Activated T-cell treated with anti-CD3 and anti-CD28 coated beads for 24 hours (primary cell): ENCODE results near the gene CUBN.

Experiments used
- DNase-seq: peaks from one replicate; pipeline ENCODE4 v3.0.0-alpha.2; 2020; ENCODE audit warnings: low read depth

Gene CUBN

DNA sequence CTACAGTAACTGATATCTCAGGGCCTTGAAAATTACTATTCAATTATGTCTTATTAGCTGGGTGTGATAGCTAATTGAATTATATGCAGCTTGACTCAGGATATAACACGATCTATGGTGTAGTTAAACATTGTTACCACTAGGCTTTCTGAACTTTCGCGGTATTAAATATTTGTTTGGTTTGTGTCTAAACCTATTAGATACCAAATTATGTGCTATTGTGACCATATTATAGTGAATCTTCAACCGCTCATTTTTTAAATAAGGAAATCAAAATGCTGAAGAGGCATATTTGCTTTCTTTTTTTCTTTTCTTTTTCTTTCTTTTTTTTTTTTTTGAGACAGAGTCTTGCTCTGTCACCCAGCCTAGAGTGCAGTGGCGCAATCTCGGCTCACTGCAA is 213.1 kb downstream of the CUBN start:
- no peak for DNase-seq

DNA sequence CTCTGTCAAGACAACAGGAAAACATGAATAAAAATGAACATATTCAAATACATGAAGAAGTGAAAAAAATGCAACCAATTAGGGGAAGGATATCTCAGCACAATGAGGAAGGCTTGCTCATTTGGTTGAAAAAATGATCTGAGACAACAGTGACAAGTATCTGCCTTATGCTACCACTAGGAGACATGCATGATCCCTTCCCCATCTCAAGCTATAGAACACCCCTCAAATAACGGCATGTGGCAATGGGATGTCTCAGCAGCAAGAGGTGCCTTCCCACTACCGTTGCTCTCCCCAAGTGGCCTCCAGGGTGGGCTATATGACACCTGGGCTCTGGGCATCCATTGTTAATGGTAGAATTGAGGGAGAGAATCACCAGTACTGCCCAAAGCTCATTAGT is 214.3 kb downstream of the CUBN start:
- DNase-seq = no peak

DNA sequence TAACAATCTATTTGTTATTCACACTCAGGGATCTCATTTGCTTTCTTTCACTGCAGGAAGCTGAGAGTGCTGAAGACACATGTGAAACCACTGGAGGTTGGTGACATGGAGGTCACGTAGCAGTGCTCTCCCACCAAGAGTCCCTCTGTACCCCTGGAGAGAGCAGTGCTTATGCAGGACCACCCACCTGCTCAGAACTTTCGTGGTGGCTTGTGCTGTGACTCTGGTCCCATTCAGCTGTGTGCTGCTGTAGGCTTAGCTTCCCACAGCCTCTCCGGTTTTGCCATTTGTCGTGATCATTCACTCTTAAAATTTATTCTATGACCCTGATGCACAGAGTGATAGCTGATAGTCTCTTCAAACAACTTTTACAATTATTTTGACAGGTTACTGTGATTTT is 216.3 kb downstream of the CUBN start:
- no peak for DNase-seq

GRCh38 chr10:16910793-16911164 is 218.8 kb downstream of the CUBN start:
- DNase-seq = no peak

DNA sequence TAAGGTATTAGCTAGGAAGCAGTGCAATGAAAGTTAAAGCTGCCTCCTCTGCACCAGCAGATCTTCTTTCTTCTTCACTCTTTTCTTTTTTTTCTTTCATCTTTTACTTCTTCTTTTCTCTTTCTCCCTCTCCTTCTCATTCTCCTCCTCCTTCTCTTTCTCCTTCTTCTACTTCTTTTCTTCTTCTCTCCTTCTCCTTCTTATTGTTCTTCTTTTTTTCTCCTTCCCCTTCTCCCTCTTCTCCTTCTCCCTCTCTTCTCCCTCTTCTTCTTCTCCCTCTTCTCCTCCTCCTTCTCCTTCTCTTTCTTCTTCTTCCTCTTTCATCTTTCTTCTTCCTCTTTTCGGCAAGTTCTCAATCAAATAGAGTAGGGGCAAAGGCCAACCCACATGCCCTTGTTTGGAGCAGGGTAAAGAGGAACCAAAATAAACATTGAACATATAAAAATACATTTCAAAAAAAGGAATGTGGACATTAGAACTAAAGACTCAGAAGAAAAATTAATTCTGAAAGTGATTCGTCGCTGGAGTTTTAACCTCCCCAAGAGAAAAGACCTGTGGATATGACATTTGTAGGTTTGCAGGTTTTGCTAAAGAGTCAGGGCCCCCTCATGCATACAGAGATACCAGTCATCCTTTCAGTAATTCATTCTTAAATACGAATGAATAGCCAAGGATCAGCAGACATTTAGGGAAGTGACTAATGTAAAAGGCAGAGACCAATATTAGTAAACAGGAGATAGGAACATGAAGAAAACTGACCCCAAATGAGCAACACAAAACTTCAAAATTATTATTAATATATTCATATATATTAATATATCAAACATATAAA is 219.4 kb downstream of the CUBN start:
- DNase-seq = no peak

DNA sequence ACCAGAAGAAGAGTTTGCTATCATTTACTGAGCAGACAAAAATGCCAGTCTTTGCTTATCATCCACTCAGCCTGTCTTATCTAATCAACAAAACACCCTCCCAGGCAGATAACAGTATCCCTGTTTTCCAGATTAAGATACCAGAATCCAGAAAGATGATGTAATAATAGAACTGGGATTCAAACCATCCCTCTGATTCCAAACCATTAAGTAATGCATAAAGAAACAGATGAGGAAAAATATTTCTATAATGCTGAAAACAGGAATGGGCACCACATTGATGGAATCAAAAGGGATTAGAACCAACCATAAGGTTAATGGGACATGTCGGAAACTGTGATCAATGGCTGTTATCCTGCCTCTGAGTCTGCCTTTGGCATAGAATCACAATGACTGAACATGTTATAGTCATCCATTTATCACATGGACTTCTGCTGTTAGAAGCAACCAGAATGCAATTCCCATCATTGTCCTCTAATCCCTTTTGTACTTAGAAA is 220.3 kb downstream of the CUBN start:
- DNase-seq = no peak

- no peak for DNase-seq
Measured at GRCh38 chr10:16907687-16908086, 221.9 kb downstream of the CUBN start.

DNA sequence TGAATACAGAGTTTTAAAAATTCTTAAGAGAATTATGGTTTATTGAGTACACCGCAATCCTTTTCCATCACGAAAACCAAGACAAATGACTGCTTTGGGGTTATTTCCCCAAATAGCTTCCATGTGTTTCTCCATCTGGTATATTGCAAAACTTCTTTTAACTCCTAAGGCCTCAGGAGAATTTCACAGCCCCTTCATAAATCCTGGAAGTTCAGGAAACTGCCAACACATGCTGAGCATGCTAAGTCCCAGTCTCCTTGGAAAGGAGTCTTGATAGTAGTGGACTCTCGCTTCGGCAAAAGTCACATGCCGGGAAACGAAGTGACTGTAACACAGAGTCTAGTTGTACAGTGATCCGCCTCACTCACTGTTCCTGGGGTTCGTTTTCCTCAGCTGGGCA is 224.3 kb downstream of the CUBN start:
- no peak for DNase-seq

- no peak for DNase-seq
Measured at GRCh38 chr10:16904639-16905061, 225.0 kb downstream of the CUBN start.

DNA sequence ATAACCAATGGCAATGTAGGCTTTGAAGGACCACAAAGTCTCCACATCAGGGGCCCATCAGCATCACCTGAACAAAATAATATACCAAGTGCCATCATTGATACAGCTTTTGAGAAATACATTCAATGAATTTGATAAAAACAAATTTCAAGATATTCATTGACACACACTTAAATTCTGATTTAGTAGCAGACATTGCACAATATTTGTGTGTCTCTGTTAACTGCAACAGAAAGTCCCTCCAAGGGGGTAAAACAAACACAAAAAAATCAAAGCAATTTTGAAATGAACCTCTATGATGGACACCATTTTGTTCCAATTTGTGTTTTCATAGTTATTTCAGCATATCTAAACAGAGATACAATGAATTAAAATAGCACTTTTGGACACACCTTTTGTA is 225.6 kb downstream of the CUBN start:
- no peak for DNase-seq

DNA sequence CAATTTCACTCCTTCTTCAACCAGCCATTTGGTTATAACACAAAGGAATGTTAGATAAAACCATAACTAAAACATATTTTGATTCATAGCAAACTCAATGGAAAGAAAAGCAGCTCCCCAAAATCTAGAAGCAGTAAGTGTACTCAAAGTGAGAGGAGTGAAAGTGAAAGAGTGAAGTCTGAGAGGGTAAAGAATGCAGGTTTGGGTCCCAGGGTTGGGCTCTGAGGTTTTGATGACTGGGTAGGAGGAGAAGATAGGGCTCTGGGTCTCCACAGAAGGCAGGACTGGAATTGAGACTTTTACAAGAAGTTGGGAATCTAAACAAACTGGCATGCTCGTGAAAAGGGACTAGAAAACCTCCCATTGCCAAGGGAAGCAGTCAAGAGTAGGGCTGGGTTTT is 227.0 kb downstream of the CUBN start:
- DNase-seq = no peak

DNA sequence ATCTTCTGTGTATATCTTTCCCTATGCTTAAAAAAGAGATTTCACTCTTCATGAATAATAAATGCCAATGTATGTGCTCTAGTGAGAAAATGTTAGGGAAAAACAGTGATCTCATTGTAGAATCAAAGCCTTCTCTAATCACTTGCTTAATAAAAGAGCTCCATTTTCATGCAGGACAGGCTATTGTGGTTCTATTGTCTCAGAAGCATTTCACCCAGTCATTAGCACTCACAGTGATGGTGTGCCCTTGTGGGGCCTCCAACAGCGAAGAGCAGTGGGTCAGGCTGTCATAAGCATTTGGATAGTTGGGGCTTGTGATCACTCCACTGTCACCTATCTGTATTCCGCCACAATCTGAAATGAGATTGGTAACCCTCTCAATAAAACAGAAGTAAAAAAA is 228.5 kb downstream of the CUBN start:
- no peak for DNase-seq

DNA sequence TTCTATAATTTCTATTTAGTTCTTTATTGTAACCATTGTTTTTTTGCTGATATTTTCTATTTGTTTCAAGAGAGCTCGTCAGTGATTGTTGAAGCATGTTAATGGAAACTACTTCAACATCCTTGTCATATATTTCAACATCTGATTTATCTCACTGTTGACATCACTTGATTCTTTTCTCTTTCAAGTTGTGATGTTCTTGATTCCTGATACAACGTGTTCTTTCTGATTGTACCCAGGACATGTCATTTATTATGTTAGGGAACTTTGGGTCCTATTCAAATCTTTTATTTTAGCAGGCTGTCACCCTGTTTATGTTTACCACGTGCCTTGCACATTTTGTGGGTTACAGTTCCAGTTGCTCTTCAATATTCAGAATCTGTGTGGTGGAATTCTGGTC is 232.6 kb downstream of the CUBN start:
- DNase-seq = no peak

GRCh38 chr10:16894821-16895220 is 234.8 kb downstream of the CUBN start:
- DNase-seq = no peak

GRCh38 chr10:16893664-16894063 is 235.9 kb downstream of the CUBN start:
- no peak for DNase-seq

- DNase-seq = peak; percentile 45
Measured at GRCh38 chr10:16891375-16892313, 238.0 kb downstream of the CUBN start.

DNA sequence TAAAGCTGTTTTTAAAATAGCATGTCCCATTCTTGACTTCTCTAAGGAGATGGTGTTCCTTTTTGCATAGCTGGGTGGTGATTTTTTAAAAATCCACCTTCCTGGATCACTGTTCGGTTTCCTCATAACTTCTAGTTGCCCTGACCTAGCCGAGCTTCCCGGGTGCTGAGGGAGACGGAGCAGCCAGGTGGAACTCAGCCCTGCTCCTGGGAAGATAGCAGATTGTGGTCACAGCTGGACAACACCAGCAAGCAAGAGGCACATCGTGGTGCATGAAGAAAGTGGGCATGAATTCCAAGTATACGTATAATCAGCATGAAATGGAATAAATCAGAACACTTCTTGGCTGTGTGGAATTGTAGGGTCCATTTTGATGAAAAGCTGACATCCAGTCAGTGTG is 238.9 kb downstream of the CUBN start:
- DNase-seq = no peak

DNA sequence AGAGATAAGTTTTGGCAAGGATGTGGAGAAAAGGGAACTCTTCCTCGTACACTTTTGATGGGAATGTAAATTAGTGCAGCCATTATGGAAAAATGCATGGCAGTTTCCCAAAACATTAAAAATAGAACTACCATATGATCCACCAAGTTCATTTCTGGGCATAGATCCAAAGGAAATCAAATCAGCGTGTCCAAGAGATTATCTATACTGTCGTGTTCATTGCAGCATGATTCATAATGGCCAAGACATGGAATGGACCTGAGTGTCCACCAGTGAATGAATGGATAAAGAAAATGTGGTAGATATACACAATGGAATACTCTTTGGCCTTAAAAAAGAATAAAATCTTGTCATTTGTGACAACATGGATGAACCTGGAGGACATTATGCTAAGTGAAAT is 242.0 kb downstream of the CUBN start:
- DNase-seq = no peak

DNA sequence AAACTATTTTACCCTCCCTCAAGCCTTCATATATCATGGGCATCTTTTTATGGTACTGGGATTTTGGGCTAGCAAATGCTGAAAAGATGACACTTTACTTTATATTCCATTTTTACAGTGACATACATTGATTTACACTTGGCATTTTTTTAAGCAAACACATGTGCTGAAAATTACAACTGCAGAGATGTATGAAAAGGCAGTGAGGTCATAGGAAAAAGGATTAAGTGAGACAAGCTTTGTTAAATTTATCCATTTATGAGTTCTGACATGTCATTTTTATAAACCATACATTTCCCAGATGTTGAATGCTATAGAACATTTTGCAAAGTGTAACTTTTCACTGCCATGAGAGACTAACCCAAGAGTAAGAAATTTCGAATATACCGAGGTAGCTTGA is 243.6 kb downstream of the CUBN start:
- DNase-seq = no peak

DNA sequence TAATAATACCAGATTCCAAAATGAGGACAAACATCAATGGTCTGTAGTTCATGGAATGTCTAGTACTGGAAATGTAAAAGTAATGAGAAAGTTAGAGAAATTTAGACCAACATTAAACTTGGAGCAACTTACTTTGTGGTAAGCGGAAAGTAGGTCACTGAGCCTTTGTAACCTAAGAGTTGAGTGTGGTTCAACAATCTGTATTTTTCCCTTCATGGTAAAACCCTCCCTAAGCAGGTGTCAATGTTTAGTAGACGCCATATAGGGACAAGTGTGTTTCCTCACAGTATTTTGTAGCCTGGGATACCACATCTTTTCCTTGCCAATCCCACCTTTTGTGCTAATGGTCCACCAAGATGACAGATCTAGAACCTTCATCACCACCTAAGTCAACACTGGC is 245.1 kb downstream of the CUBN start:
- no peak for DNase-seq

GRCh38 chr10:16883084-16883483 is 246.5 kb downstream of the CUBN start:
- DNase-seq = no peak

DNA sequence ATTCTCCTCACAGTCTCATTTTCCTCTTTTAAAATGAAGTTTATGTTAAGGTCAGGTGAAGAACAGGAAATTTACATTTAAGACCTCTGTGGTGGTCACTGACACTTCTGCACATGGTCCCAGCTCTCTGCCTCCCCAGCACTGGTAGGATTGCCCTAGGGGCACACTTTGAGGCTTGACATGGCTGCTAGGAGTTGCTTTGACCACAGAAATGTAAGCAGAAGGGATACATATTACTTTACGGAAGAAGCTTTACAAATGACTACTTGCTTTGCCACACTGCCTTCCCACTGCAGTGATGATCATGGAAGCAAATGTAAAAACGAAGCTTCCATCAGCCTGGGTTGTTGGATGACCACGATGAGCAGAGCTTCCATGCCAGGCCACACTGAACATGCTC is 259.3 kb downstream of the CUBN start:
- no peak for DNase-seq

- DNase-seq = no peak
Measured at GRCh38 chr10:16867990-16868389, 261.6 kb downstream of the CUBN start.
